ENCODE results near the gene IGFBP7. TPM values are rescaled to one million over a fixed set of nuclear protein-coding genes. Genes with fewer than 3 reads are reported as not detected.

IGFBP7 gene
- total and polyA plus RNA-seq, 8 donors: 71.8 to 972 (median 198) TPM

- DNase-seq: no peak
- no peaks in the 10 kb centered on the region for H3K27me3 ChIP-seq
- peak overlapping the region in 2 of 5 donors; percentile 76 to 89 for H3K27ac ChIP-seq
- 65 to 80% (median 75%) methylated on average over 2 of the region's 2 CpGs for WGBS, 5 donors
- H3K36me3 ChIP-seq: no peaks in the 10 kb centered on the region
- intact Hi-C loops (cut with DNase I; ENCODE audit: low total_unique reads): no loop called here
- H3K9me3 ChIP-seq: no peaks in the 10 kb centered on the region
- TF ChIP-seq POLR2A (IDR thresholded peaks at IDR 0.05) (no peak), EP300 (IDR thresholded peaks at IDR 0.05) (no peak), POLR2AphosphoS5 (IDR thresholded peaks at IDR 0.05) (no peak), CTCF (IDR thresholded peaks at IDR 0.05) (no peak)
- H3K4me1 ChIP-seq: peaks cover 4 to 15% (median 9%) of the 10 kb centered on the region in 4 donors
- no peak overlapping the region for H3K4me3 ChIP-seq
Measured at GRCh38 chr4:57117491-57117890, 7.3 kb upstream of the IGFBP7 start.

GRCh38 chr4:57116245-57116644, 6.1 kb upstream of the IGFBP7 start:
- intact Hi-C loops (cut with DNase I; ENCODE audit: low total_unique reads): no loop called here
- Histone ChIP-seq H3K4me3 (no peak overlapping the region), H3K36me3 (no peaks in the 10 kb centered on the region), H3K4me1 (peaks cover 5 to 27% (median 17%) of the 10 kb centered on the region in 4 donors), H3K27ac (no peak overlapping the region), H3K27me3 (no peaks in the 10 kb centered on the region), H3K9me3 (no peaks in the 10 kb centered on the region)
- WGBS, 5 donors: 57 to 70% (median 62%) methylated on average over 3 of the region's 3 CpGs
- no peak for TF ChIP-seq POLR2A (IDR thresholded peaks at IDR 0.05)
- TF ChIP-seq EP300 (IDR thresholded peaks at IDR 0.05): no peak
- no peak for TF ChIP-seq POLR2AphosphoS5 (IDR thresholded peaks at IDR 0.05)
- TF ChIP-seq CTCF (IDR thresholded peaks at IDR 0.05): no peak
- DNase-seq: no peak

GRCh38 chr4:57114973-57115372, 4.8 kb upstream of the IGFBP7 start:
- Histone ChIP-seq H3K4me1 (peaks cover 5 to 32% (median 22%) of the 10 kb centered on the region in 4 donors), H3K27ac (no peak overlapping the region), H3K36me3 (no peaks in the 10 kb centered on the region), H3K27me3 (peaks cover 0 to under 1% (median 0%) of the 10 kb centered on the region in 3 donors), H3K4me3 (no peak overlapping the region), H3K9me3 (no peaks in the 10 kb centered on the region)
- intact Hi-C loops (cut with DNase I; ENCODE audit: low total_unique reads): no loop called here
- TF ChIP-seq EP300 (IDR thresholded peaks at IDR 0.05): no peak
- no peak for TF ChIP-seq POLR2AphosphoS5 (IDR thresholded peaks at IDR 0.05)
- no peak for TF ChIP-seq CTCF (IDR thresholded peaks at IDR 0.05)
- no peak for TF ChIP-seq POLR2A (IDR thresholded peaks at IDR 0.05)
- DNase-seq: no peak

- Histone ChIP-seq H3K9me3 (no peaks in the 10 kb centered on the region), H3K27ac (no peak overlapping the region), H3K36me3 (no peaks in the 10 kb centered on the region), H3K4me1 (peaks cover 5 to 40% (median 30%) of the 10 kb centered on the region in 4 donors), H3K27me3 (peaks cover 0 to 6% (median 0%) of the 10 kb centered on the region in 3 donors), H3K4me3 (no peak overlapping the region)
- intact Hi-C loops (cut with DNase I; ENCODE audit: low total_unique reads): no loop called here
- 62 to 78% (median 72%) methylated on average over 6 of the region's 6 CpGs for WGBS, 5 donors
- TF ChIP-seq POLR2AphosphoS5 (IDR thresholded peaks at IDR 0.05) (no peak), POLR2A (IDR thresholded peaks at IDR 0.05) (no peak)
- no peak for DNase-seq
Measured at GRCh38 chr4:57113870-57114269, 3.7 kb upstream of the IGFBP7 start.

- WGBS, 5 donors: 1 to 4% (median 2%) methylated on average over 24 to 25 of the region's 25 CpGs
- peak overlapping the region; percentile 76 to 86 (median 84) for H3K4me3 ChIP-seq
- peaks cover 0 to 6% (median 0%) of the 10 kb centered on the region in 3 donors for H3K27me3 ChIP-seq
- intact Hi-C loops (cut with DNase I; ENCODE audit: low total_unique reads): no loop called here
- H3K4me1 ChIP-seq: peaks cover 0 to 41% (median 28%) of the 10 kb centered on the region in 4 donors
- no peaks in the 10 kb centered on the region for H3K36me3 ChIP-seq
- peak overlapping the region; percentile 78 to 95 (median 87) for H3K27ac ChIP-seq
- H3K9me3 ChIP-seq: no peaks in the 10 kb centered on the region
- TF ChIP-seq CTCF (IDR thresholded peaks at IDR 0.05): no peak
- TF ChIP-seq EP300 (IDR thresholded peaks at IDR 0.05): no peak
- TF ChIP-seq POLR2AphosphoS5 (IDR thresholded peaks at IDR 0.05): no peak
- TF ChIP-seq POLR2A (IDR thresholded peaks at IDR 0.05): no peak
- DNase-seq: peak; percentile 30 to 77
Measured at GRCh38 chr4:57110640-57111511, 691 bp upstream of the IGFBP7 start.
